IMR-90 (cell line): Measurements from ENCODE around the gene MRPL34. TPM values are rescaled to one million over a fixed set of nuclear protein-coding genes. Genes with fewer than 3 reads are reported as not detected.

Experiments
- ATAC-seq: fragments of 200-7000 bp; cut with Tn5 transposase; 2 replicates; pipeline ENCODE4 v1.9.1; 2020; ENCODE audit warnings: low read depth, mild to moderate bottlenecking, moderate library complexity
- BruUV-seq: library from RNA; stranded (reverse); fragments of 400-500 nt; replicated peaks from 2 replicates; lab custom pipeline; 2021; lab: Mats Ljungman, UMichigan
- CTCF ChIA-PET: fragments of 300-600 bp; formaldehyde crosslinking; extraction: SDS; loops from one replicate; lab custom pipeline; 2021; ENCODE audit warnings: antibody characterized with exemption; lab: Yijun Ruan, JAX
- POLR2A ChIA-PET: fragments of 300-600 bp; sonication (Branson Sonifier 250); formaldehyde crosslinking; loops from one replicate; lab custom pipeline; 2022; ENCODE audit warnings: antibody characterized with exemption; ENCODE audit not compliant: unreplicated experiment; lab: Charles Lee
- DNase-seq: peaks from one replicate; pipeline ENCODE4 v3.0.0; 2013
- H2AFZ ChIP-seq: replicated peaks from 2 replicates; pipeline ENCODE3; 2013; ENCODE audit warnings: low read length, mild to moderate bottlenecking; ENCODE audit not compliant: poor library complexity
- H2AK5ac ChIP-seq: 2 replicates; pipeline ENCODE4 v1.6.1; 2013; ENCODE audit warnings: low read depth, low read length, inconsistent platforms
- H2AK9ac ChIP-seq: replicated peaks from 2 replicates; pipeline ENCODE3; 2013; ENCODE audit warnings: mild to moderate bottlenecking, low read depth, low read length, moderate library complexity; ENCODE audit not compliant: poor library complexity
- H2BK120ac ChIP-seq: 2 replicates; pipeline ENCODE4 v1.6.1; 2013; ENCODE audit warnings: low read depth, low read length, inconsistent platforms
- H2BK15ac ChIP-seq: 3 replicates; pipeline ENCODE4 v1.6.1; 2013; ENCODE audit warnings: low read depth, low read length, inconsistent platforms
- H2BK20ac ChIP-seq: 2 replicates; pipeline ENCODE4 v1.6.1; 2013; ENCODE audit warnings: low read depth, mild to moderate bottlenecking, inconsistent platforms, low read length, moderate library complexity
- H2BK5ac ChIP-seq: 2 replicates; pipeline ENCODE4 v1.6.1; 2013; ENCODE audit warnings: mild to moderate bottlenecking, low read depth, low read length, inconsistent platforms; ENCODE audit not compliant: poor library complexity, severe bottlenecking
- H3K14ac ChIP-seq: replicated peaks from 2 replicates; pipeline ENCODE4 v1.6.1; 2013; ENCODE audit warnings: low read depth, low read length, inconsistent platforms
- H3K18ac ChIP-seq: 2 replicates; pipeline ENCODE4 v1.6.1; 2013; ENCODE audit warnings: low read depth, low read length, control low read depth
- H3K23ac ChIP-seq: 2 replicates; pipeline ENCODE4 v1.6.1; 2013; ENCODE audit warnings: low read depth, low read length, inconsistent platforms
- H3K27ac ChIP-seq: 2 replicates; pipeline ENCODE4 v1.5.1; 2013; ENCODE audit warnings: mild to moderate bottlenecking, control low read depth, low read length; ENCODE audit not compliant: insufficient read depth
- H3K27me3 ChIP-seq: 2 replicates; pipeline ENCODE4 v1.6.1; 2013; ENCODE audit warnings: low read length; ENCODE audit not compliant: control insufficient read depth, insufficient read depth
- H3K36me3 ChIP-seq: 2 replicates; pipeline ENCODE4 v1.6.1; 2013; ENCODE audit warnings: low read length, mixed read lengths; ENCODE audit not compliant: control insufficient read depth, insufficient read depth
- H3K4ac ChIP-seq: 2 replicates; pipeline ENCODE4 v1.6.1; 2013; ENCODE audit warnings: low read depth, low read length, inconsistent platforms
- H3K4me1 ChIP-seq: 2 replicates; pipeline ENCODE4 v1.6.1; 2013; ENCODE audit warnings: low read length, mixed read lengths; ENCODE audit not compliant: control insufficient read depth, insufficient read depth
- H3K4me2 ChIP-seq: 2 replicates; pipeline ENCODE4 v1.6.1; 2013; ENCODE audit warnings: low read depth, mild to moderate bottlenecking, control low read depth, low read length, moderate library complexity
- H3K4me3 ChIP-seq: 2 replicates; pipeline ENCODE4 v1.5.1; 2013; ENCODE audit warnings: low read depth, mild to moderate bottlenecking, control low read depth, low read length, moderate library complexity; ENCODE audit not compliant: insufficient read depth
- H3K56ac ChIP-seq: 2 replicates; pipeline ENCODE4 v1.6.1; 2013; ENCODE audit warnings: low read length, inconsistent platforms; ENCODE audit not compliant: insufficient read depth; ENCODE audit errors: extremely low read depth
- H3K79me1 ChIP-seq, 2 experiments: 2 replicates each; pipeline ENCODE4 v1.6.1; 2013; ENCODE audit warnings: low read length in 2 of 2, inconsistent platforms in 1 of 2, low read depth in 1 of 2
- H3K9ac ChIP-seq: 2 replicates; pipeline ENCODE4 v1.6.1; 2013; ENCODE audit warnings: low read depth, low read length, control low read depth
- H3K9me1 ChIP-seq: 2 replicates; pipeline ENCODE4 v1.6.1; 2013; ENCODE audit warnings: low read length, inconsistent platforms; ENCODE audit not compliant: insufficient read depth
- H3K9me3 ChIP-seq: 2 replicates; pipeline ENCODE4 v1.6.1; 2013; ENCODE audit warnings: low read length; ENCODE audit not compliant: control insufficient read depth, insufficient read depth
- H4K20me1 ChIP-seq: 2 replicates; pipeline ENCODE4 v1.6.1; 2013; ENCODE audit warnings: low read length, inconsistent platforms; ENCODE audit not compliant: insufficient read depth
- H4K5ac ChIP-seq: 2 replicates; pipeline ENCODE4 v1.6.1; 2013; ENCODE audit warnings: mild to moderate bottlenecking, low read depth, low read length, control low read depth
- H4K8ac ChIP-seq, 2 experiments: 2 replicates each; pipeline ENCODE4 v1.6.1; 2013; ENCODE audit warnings: low read depth in 2 of 2, low read length in 2 of 2, control low read depth in 1 of 2, inconsistent platforms in 1 of 2
- H4K91ac ChIP-seq: 2 replicates; pipeline ENCODE4 v1.6.1; 2013; ENCODE audit warnings: low read depth, low read length, inconsistent platforms; ENCODE audit not compliant: insufficient read depth
- BHLHE40 ChIP-seq: fragments of 150-350 bp; IDR thresholded peaks from 2 replicates; pipeline ENCODE4 v1.6.1; 2016; ENCODE audit warnings: mild to moderate bottlenecking, low read depth, low read length
- CHD1 ChIP-seq: IDR thresholded peaks from 2 replicates; pipeline ENCODE4 v1.6.1; 2012; ENCODE audit warnings: low read depth, low read length, improper control_type of control experiment
- CTCF ChIP-seq: conservative IDR thresholded peaks from 2 replicates; pipeline ENCODE4 v1.5.1; 2012; ENCODE audit warnings: mild to moderate bottlenecking, low read depth, low read length, improper control_type of control experiment
- MAFK ChIP-seq: IDR thresholded peaks from 2 replicates; pipeline ENCODE4 v1.6.1; 2012; ENCODE audit warnings: low read depth, low read length, improper control_type of control experiment
- MAZ ChIP-seq: IDR thresholded peaks from 2 replicates; pipeline ENCODE4 v1.6.1; 2012; ENCODE audit warnings: low read depth, mild to moderate bottlenecking, low read length, improper control_type of control experiment, moderate library complexity, borderline replicate concordance
- MXI1 ChIP-seq: IDR thresholded peaks from 2 replicates; pipeline ENCODE4 v1.6.1; 2012; ENCODE audit warnings: low read depth, mild to moderate bottlenecking, low read length, moderate library complexity, borderline replicate concordance
- NFE2L2 ChIP-seq: fragments of 150-350 bp; IDR thresholded peaks from 2 replicates; pipeline ENCODE4 v1.6.1; 2016; ENCODE audit warnings: low read depth, mild to moderate bottlenecking, low read length
- RAD21 ChIP-seq: IDR thresholded peaks from 2 replicates; pipeline ENCODE4 v1.6.1; 2012; ENCODE audit warnings: low read length, improper control_type of control experiment
- RFX5 ChIP-seq: IDR thresholded peaks from 2 replicates; pipeline ENCODE4 v1.8.0; 2012; ENCODE audit warnings: low read depth, mild to moderate bottlenecking, low read length, moderate library complexity
- USF2 ChIP-seq: fragments of 150-350 bp; IDR thresholded peaks from 2 replicates; pipeline ENCODE4 v1.6.1; 2017; ENCODE audit warnings: mild to moderate bottlenecking, antibody characterized with exemption, low read length, low read depth
- WGBS, 2 experiments: methylation state at CpG; one replicate each; pipeline versions ENCODE4 v1.1.5 to v1.1.7; 2013; ENCODE audit warnings: missing lambda C conversion rate in 2 of 2; ENCODE audit not compliant: insufficient read length in 1 of 2; ENCODE audit errors: extremely low coverage in 2 of 2; 5-methylcytosine and 5-hydroxymethylcytosine counted together
- dilution Hi-C: fragments of 300-500 bp; cut with HindIII; formaldehyde crosslinking; loops from one replicate; pipeline ENCODE4 v1.14.3; 2018; ENCODE audit warnings: low sequenced_read_pairs; ENCODE audit not compliant: unreplicated experiment
- in situ Hi-C: fragments of 300-500 bp; cut with MboI; formaldehyde crosslinking; loops from 3 replicates; pipeline ENCODE4 v1.14.3; 2019; ENCODE audit warnings: low sequenced_read_pairs, inconsistent platforms, mixed read lengths
- intact Hi-C: fragments of 100-400 bp; cut with micrococcal nuclease; formaldehyde crosslinking; loops from 2 replicates; pipeline ENCODE4 v1.10.0; 2022
- polyA plus RNA-seq, 3 experiments: library from polyadenylated mRNA; depleted of rRNA; stranded (reverse); fragments of >200 nt; gene quantifications; 2 replicates each; pipeline ENCODE4 v1.2.3, GENCODE V29; 2012; ENCODE audit warnings: low replicate concordance in 1 of 3
- total RNA-seq: library from RNA; depleted of rRNA; stranded (reverse); fragments of >200 nt; gene quantifications from 2 replicates; pipeline ENCODE4 v1.2.3, GENCODE V29; 2012

Gene MRPL34
- total and polyA plus RNA-seq, 2 of the 4 experiments (the other 2 are of a cell fraction) = 7.3 to 37.0 TPM

DNA sequence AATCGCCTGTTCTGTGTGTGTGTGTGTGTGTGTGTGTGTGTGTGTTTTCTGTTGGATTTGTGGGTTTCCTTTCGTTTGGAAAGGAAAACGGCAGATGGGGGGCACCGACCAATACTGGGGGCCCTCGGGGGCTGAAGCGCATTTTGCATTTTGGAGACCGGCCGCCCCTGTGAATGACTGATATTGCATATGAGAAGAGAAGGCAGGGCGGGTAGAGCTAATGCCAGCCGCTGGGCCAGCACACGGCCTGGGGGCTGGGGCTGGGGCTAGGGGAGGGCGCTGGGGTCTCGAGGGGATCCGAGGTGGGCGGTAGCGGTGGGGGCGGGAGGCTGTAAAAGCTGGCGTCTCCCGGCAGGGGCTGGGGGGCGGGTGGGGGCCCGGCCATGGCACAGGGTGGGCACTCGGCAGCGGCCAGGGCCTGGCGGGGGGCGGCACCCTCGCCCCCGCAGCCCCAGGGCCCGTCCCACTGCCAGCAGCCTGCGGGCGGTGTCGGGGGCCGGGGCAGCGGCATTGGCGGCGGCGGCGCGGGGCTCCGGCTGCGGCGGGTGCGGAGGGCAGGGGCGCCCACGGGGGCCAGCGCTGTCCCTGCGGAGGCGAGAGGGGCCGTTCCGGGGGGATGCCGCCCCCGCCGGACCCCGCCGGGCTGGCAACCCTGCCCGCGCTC is 17.8 kb downstream of the MRPL34 start:
- H3K9me1 ChIP-seq = no peaks in the 10 kb centered on the region
- H2AFZ ChIP-seq = no peak overlapping the region
- ChIA-PET CTCF (no interaction called here), POLR2A (no interaction called here)
- peaks cover 0 to 5% of the 10 kb centered on the region in 2 experiments; a peak in 1 of 4 replicates for H3K79me1 ChIP-seq
- no peak overlapping the region for H3K23ac ChIP-seq
- no peak overlapping the region for H2AK9ac ChIP-seq
- H3K27ac ChIP-seq = no peak overlapping the region
- dilution Hi-C loops (no loop called here), in situ Hi-C loops (no loop called here), intact Hi-C loops (no loop called here)
- H3K9ac ChIP-seq = no peak overlapping the region
- H3K4ac ChIP-seq = no peak overlapping the region
- H4K8ac ChIP-seq = no peak overlapping the region
- WGBS, 2 experiments = 32% methylated on average over 11 of the region's 56 CpGs; no CpG with 5 or more reads in 1 of the 2 experiments
- peaks cover 8% of the 10 kb centered on the region; the same call in 1 of the 2 replicates for H4K20me1 ChIP-seq
- ATAC-seq (no peak), DNase-seq (no peak)
- H3K9me3 ChIP-seq = no peaks in the 10 kb centered on the region
- BruUV-seq = no TSS peak
- no peak overlapping the region for H2BK5ac ChIP-seq
- H3K14ac ChIP-seq = no peak overlapping the region
- no peak overlapping the region for H4K91ac ChIP-seq
- no peak overlapping the region for H2BK120ac ChIP-seq
- no peak overlapping the region for H3K18ac ChIP-seq
- TF ChIP-seq RAD21 (no peak), USF2 (no peak), NFE2L2 (no peak), BHLHE40 (no peak), MAFK (no peak), MXI1 (no peak), CTCF (no peak), RFX5 (no peak), MAZ (no peak), CHD1 (no peak)
- H3K56ac ChIP-seq = no peak overlapping the region
- no peak overlapping the region for H3K4me3 ChIP-seq
- no peaks in the 10 kb centered on the region for H3K4me1 ChIP-seq
- H2BK20ac ChIP-seq = no peak overlapping the region
- H3K27me3 ChIP-seq = no peaks in the 10 kb centered on the region
- H2BK15ac ChIP-seq = no peak overlapping the region
- no peak overlapping the region for H3K4me2 ChIP-seq
- H3K36me3 ChIP-seq = peaks cover 44% of the 10 kb centered on the region
- H2AK5ac ChIP-seq = no peak overlapping the region
- no peak overlapping the region for H4K5ac ChIP-seq
